ENCODE results near the gene MOB2.

MOB2 gene

DNA sequence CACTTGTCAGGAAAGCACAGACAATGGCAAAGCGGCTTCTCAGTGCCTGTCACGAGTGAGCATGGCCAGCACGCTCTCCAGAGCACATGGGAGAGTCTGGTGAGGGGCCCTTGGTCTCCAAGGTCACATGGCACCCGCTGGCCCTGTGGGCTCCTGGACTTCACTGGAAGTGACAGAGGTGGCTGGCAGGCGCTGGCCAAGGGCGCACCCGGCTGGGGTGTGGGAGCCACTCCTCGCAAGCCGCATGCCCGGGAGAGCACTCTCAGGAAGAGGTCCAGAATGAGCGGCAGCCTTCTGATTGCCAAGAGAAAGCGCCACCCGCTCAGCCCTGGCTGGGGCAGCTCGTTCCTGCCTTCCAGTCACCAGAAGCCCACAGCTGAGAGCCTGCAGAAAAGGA is 17.1 kb upstream of the MOB2 start:
- DNase-seq (ENCODE audit: low spot score) = no peak

DNA sequence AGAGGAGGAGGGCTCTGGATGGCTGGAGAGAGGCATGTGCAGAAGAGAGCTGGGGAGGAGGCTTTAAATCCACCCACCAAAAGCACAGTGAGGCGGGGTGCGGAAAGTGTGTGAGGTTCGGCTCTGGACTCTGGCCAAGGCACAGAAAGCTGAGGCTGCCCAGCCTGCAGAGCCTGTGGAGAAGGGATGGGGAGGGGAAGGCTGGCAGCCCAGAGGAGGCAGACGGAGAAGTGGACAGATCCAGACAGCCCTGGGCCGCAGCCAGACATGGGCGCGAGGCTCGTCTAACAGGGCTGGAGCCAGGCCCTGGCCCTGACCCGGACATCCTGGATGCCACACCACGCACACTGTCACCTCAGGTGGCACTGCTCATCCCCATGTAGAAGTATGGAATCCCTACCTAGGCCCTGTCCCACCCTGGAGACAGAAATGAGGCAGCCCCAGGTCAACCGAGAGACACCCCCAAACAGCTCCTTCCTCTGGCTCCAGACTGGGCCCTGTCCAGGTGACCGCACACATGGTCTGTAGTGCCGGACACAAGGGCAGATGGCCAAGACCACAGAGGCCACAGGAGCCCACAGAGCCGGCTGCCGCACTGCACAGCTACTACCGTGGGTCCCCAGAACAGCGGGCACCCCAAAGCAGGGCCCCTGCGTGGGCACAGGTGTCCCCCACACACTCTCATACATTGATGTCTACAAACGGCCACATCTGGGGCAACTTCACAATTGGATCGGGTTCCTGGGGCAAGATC is 16.6 kb upstream of the MOB2 start:
- no peak for DNase-seq (ENCODE audit: low spot score)

DNA sequence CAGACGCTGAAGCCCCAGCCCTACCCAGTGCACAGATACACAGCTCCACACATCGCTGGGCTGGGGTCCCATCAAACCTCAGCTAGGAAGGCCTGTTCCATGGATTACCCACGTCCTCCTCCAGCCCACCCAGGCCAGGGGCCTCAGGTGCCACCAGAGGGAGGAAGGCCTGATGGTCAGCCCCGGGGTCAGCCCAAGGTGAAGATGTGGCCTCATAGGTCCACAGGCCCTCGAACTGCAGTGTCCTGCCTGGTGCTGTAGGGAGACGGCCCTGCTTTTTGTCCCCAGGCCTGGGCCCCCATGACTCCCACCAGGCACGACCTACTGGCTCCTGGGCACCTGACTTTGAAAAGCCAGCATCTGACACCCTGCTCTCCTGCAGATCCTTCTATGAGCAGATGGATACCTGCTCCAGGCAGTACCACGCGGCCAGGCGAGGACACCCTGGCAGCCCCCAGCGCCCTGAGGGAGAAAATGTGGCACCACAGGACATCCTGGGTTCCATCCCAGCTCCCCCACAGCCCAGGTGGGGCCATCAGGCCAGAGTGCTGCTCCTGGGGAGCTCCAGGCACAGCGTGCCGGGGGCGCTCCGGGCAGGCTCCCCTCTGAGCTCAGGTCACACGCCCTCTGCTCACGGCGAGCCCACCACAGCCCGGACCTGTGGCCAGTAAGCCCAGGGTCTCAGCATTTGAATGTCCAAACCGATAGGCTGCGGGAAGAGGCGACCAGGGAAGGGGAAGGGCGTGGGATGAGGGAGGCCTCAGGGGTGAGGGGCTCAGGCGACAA is 15.8 kb upstream of the MOB2 start:
- no peak for DNase-seq (ENCODE audit: low spot score)

DNA sequence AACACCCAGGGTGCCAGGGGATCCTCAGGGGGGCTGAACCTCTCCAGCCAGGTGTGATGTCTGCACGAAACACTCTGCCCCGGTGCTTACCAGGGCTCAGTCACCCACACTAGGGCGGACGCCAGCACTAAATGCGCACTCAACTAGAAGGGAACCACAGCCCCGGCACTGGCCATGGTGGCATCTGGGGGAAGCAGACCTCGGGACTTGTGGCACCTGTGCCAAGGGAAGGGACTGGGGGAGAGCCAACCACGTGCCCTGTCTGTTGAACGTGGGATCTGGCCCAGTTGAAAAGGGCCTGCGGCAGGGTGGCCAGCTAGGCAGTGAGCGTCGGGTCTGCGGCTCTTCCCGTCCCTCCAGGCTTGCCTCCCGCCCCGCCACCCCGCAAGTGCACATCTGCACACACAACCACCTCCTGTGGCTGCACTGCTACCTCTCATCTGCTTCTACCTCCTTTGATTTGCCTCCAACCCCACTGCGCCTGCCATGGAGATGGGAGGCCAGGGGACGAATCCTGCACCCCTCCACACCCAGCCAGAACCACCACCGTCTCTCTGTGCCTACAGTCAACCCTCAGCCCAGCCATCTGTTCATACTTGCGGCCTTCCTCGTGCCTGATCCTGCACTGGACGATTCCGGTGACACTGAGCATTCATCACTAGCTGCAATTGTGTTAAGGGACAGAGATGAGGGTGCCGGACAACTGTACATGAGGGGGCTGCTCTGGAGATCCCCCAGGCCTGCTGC is 15.0 kb upstream of the MOB2 start:
- no peak for DNase-seq (ENCODE audit: low spot score)

DNA sequence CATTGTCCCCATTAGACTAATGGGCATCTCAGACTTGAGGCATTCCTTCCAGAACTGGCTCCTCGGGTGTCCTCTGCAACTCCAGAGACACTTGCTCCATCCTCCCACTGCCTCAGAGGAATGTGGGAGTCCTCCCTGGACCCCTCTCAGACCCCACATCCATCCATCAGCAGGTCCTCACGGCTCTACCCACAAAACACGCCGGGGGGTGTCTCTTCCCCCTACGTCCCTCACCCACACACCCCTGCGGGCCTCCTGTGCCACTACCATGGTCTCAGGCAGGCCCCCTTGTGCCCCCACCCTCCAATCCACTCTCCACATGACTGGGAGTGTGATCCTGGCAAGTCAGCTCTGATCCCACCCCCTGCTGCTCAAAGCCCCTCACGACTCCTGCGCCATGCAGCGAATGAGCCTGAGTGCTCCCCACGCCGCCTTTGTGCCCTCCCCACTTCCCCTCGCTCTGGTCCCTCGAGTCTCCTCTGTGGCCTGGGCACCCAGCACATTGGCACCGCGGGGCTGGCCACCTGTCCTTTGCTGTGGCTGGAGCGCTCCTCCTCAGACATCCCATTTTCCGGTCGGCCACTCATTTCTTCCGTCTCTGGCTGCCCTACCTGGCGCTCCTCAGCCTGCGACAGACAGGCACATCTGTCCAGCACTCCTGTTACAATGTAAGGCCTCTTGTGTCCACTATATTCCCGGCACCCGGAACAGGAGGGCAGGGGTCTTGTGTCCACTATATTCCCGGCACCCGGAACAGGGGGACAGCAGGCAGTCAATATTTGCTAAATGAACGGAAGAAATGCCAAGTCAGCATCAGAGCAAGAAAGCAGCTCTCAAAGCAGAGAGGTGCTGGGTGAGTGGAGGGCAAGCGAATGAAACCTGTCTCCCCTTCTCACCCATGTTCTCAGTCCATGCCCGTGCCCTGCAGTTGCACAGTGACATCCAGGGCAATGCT is 14.2 kb upstream of the MOB2 start:
- no peak for DNase-seq (ENCODE audit: low spot score)

DNA sequence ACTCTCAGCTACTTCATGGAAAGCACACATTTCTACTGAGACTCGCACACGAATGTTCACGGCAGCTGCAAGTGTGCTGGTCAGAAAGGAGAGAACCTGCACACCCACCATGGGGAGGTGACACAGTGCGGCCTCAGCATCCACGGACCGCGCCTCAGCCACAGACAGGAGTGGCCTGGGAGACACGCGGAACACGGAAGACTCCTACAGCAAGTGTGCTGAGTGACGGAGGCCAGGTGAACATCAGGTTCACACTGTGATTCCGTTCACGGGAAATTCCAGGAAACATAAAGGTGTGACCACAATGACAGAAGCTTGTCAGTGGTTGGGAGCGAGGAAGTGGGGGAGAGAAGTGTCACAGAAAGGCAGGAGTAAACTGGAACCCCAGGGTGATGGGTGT is 13.3 kb upstream of the MOB2 start:
- no peak for DNase-seq (ENCODE audit: low spot score)

DNA sequence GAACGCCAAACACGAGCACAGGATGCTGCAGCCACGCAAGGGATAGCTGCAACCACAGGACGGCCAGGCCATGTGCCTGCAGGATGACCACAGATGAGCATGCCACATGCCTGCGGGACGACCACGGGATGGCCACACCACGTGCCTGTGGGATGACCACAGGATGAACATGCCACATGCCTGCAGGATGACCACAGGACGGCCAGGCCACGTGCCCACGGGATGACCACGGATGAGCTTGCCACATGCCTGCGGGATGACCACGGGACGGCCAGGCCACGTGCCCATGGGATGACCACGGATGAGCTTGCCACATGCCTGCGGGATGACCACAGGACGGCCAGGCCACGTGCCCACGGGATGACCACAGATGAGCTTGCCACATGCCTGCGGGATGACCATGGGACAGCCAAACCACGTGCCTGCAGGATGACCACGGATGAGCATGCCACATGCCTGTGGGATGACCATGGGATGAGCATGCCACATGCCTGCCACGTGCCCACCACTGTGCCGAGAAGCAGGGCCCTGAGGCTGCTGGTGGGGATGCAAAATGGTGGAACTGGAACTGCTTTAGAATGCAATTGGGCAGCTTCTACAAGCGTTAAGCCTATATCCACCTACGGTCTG is 12.8 kb upstream of the MOB2 start:
- DNase-seq (ENCODE audit: low spot score) = no peak

DNA sequence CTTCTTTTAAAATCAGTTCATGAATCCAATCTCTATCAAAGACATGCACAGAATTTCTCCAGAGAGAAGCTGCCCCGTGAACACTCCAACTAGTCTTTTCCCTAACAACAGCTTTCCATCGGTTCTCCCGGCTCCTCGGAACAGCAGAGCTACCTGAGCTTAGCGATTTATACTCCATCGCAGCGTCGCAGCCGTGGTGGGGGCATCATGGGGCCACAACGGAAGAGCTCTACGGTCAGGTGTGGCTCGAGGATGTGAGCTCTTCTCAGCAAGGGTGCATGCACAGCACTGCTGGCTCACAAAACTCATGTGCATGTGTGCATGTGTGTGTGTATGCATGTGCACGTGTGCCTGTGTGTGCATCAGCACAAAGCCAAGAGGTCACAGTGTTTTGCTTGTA is 11.7 kb upstream of the MOB2 start:
- no peak for DNase-seq (ENCODE audit: low spot score)

DNA sequence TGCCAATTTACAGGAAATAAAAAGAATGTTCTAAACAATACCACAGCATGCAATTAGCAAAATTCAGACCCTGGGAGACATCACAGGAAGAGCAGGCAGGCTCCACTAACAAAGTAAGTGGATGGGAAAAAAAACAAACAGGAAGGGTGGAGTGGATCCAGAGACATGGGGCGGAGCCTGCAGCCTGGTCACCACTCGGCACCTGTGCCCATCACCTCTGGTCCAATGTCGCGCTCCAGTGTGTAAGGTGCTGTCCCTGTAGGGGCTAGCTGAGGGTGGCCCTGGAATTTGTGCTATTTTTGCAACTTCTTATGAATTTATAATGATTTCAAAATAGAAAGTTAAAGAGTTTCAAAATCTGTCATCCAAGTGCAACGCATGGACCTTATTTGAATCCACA is 11.0 kb upstream of the MOB2 start:
- DNase-seq (ENCODE audit: low spot score) = no peak

DNA sequence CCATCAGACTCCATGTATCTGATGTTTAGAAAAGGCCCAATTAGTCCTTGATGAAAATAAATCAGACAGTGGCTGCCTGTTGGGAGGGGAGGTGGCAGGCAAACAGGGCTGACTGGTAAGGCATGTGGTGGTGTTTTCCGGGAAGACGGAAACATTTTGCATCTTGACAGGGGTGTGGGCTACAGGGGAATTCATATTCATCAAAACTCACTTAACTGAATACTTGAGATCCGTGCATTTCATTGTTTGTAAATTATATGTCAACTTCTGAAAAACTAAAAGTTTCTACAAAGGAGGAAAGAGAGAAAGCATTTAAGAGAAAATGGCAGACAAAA is 10.1 kb upstream of the MOB2 start:
- DNase-seq (ENCODE audit: low spot score) = no peak

DNA sequence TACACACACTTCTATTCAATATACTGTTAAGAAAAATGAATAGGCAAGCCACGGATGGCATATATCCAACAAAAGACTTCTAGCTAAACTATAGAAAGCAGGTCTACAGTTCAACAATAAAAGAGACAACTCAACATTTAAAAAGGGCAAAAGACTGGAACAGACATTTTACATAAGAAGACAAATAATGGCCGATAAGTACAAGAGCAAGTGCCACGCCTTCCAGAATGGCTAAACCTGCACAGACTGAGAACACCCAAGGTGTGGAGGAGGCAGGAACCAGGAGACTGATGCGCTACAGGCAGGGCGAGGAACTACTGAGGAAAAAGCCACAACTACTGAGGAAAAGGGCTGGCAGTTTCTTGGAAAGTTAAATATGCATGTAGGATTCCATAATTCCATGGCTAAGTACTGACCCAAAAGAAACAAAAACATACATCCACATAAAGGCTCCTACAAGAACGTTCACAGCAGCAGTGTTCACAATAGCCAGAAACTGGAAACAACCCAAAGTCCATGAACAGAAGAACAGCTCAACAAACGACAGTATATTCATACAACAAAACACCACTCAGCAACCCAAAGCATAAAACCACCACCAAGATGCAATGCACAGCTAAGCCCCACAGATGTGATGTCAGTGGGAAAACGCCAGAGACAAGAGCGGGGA is 9.6 kb upstream of the MOB2 start:
- DNase-seq (ENCODE audit: low spot score) = no peak

DNA sequence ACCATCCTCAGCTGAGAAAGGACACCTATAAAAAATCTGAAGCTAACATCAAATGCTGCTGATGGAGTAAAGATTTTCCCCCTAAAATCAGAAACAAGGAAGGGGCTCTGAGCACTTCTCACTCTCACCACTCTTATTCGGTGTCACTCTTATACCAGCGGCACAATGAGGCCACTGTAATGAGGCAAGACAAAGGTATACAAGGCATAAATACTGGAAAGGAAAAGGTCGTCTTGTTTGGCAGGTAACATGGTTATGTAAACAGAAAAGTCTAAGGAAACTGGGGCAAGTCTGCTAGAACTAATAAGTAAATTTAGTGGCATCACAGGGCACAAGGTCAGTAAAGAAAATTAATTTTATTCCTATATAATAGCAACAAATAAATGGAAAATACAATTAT is 8.1 kb upstream of the MOB2 start:
- DNase-seq (ENCODE audit: low spot score) = no peak

DNA sequence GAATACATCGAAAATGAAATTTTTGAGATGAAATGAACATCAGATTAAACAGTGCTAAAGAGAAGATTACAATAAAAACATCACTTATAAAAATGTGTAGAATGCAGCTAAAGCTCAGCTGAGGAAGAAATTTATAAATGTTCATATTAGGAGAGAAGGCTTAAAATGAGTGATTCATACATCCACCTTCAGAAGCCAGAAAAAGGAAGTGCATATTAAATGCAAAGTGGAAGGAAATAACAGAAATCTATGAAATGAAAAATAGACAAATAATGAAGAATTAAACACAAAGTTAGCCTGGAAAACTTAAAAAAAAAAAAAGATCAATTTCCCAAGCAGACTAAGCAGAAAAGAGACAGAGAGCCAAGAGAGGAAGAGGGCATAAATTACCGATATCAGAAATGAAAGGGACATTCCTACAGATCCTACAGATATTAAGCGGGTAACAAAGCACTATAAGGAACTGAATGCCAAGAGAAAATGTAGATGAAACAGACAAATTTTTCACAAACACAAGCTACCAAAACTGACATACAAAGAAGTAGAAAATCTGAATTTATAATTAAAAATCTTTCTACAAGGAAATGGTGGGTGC is 7.2 kb upstream of the MOB2 start:
- DNase-seq (ENCODE audit: low spot score) = no peak

DNA sequence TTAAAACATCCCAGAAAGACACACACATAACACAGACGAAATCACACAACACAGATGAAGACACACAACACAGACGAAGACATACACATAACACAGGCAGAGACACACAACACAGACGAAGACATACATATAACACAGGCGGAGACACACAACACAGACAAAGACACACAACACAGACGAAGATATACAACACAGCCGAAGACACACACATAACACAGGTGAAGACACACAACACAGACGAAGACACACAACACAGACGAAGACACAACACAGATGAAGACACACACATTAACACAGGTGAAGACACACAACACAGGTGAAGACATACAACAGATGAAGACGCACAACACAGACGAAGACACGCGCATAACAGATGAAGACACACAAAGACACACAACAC is 4.8 kb upstream of the MOB2 start:
- no peak for DNase-seq (ENCODE audit: low spot score)

DNA sequence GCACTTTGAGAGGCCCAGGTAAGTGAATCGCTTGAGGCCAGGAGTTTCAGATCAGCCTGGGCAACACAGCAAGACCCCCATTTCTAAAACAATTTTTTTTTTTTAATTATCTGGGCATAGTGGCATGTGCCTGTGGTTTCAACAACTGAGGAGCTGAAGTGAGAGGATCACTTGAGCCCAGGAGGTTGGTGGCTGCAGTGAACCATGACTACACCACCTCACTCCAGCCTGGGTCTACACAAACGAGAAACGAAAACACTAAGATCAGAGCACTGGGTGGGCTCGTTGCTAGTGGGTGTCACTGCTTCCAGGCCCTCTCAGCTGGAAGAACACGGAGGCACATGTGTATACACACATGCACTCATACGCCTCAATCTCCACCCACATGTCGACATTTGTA is 4.1 kb upstream of the MOB2 start:
- DNase-seq (ENCODE audit: low spot score) = no peak

DNA sequence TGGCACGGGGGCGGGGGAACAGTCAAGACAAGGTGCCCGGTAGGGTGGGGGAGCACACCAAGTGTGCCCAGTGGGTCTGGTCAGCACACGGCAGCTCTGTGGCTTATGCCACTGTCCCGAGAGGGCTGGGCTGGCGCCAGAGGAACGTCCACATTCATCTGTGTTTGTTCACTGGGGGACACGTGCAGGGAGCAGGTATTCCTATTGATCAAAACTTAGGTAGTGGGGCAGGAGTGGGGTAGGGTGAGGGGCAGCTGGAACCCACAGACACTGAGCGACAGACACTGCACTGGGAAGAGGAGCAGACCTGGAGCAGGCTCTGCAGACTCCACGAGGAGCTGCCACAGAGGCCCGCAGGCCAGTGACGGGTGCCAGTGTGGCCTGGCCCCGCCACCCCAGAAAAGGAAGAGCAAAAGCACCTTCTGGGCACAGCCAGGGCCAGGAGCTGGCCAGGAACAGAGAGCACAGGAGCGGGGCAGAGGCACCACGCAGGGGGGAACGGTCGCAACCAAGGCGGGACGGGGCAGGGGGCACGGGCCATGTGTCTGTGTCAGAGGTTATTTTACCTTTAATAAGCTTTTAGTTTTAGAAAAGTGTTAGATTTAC is 2.1 kb upstream of the MOB2 start:
- no peak for DNase-seq (ENCODE audit: low spot score)

DNA sequence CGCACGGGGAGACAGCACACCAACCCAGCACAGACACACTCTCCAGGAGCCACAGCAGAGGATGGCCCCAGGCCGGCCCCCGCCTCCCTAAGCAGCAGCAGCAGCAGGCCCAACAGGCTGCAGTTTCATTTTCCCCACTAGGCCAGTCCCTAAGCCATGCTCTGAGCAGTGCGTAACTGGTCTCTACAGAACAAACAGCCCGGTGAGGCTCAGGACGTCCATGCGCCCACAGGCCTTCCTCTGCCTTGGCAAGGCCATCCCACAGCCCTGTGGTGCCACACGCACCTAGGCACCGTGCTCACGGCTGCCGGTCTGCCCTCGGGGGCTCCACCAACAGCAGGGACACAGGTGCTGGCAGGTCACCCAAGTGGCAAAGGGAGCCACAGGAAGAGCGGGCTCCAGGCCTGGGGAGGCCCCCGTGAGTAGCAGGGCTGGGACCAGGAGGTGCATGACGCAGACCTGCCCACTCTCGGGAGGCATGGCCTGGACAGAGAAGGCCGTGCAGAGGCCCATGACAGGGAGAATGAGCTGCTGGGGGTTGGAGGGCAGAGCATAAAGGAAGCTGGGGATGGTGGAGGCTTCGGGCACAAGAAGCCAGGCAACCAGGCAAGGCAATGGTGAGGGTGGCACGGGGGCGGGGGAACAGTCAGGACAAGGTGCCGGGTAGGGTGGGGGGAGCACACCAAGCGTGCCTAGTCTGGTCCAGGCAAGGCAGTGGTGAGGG is 1.4 kb upstream of the MOB2 start:
- DNase-seq (ENCODE audit: low spot score) = no peak

DNA sequence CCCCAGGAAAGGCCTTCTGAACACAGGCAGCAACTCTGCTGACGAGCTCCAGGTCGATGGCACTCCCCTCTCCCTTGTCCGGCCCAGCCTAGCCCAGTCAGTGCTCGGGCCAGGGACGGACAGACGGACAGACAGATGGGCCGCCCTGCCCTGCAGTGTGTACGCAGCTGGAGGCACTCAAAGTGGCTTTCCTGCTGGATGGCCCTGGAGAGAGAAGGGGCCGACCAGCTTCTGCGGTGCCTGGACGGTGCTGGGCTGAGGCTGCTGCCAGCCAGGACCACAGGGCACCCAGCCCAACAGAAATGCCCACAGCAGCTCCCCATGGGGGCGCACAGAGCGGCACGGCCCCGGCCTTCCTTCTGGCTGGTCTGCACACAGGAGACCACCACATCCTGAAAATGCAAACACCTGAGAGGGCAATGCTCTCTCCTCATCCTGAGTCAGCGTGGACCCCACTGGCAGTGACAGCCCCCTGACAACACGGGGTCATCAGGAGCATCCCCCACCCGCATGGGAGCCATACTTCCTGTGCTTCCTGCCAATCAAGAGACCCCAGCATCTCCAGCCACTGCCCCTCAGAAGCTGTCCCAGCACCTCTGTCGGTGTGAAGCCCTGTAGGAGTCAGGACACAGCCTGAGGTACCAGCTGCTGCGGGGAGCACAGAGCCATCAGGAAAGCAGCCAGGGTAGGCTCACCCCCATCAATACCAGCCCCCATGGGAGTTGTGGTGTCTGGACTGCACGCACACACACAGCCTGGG is 692 bp upstream of the MOB2 start:
- DNase-seq (ENCODE audit: low spot score) = no peak

DNA sequence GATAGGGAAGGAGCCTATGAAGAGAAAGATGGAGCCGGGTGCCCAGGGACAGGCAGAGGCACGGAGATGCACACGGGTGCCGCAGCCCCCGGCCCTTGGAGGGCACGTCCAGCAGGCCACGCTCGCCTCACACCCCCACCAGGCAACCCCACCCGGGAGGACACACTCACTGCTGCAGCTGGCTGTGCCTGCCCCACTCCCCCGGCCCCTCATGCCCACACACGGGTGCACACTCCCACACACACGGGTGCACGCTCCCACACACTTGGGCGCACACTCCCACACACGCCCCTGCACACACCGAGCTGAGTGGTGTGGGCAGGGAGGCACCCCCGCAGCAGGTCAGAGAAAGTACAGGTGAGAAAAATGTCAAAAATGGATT is 1.1 kb downstream of the MOB2 start:
- DNase-seq (ENCODE audit: low spot score) = no peak

Measured in AG08396 (cell line).